AG09309 (cell line): ENCODE measurements around the gene JAGN1.

Experiments
- DNase-seq: peaks from one replicate; pipeline ENCODE4 v3.0.0-alpha.2; 2010; ENCODE audit warnings: low read depth
- H3K4me3 ChIP-seq: 2 replicates; pipeline ENCODE4 v1.5.1; 2011; ENCODE audit warnings: mild to moderate bottlenecking, low read depth, low read length, moderate library complexity; ENCODE audit not compliant: control insufficient read depth
- TF ChIP-seq, protein P1 (sequence below): IDR thresholded peaks from 2 replicates; pipeline ENCODE4 v1.5.1; 2011; ENCODE audit warnings: mild to moderate bottlenecking, low read depth, low read length, inconsistent platforms; ENCODE audit not compliant: insufficient read depth, control insufficient read depth; ENCODE audit errors: missing control alignments

JAGN1 gene

GRCh38 chr3:9911863-9912262 lies 21.5 kb downstream of the JAGN1 start:
- no peak overlapping the region for H3K4me3 ChIP-seq
- no peak for DNase-seq
- TF ChIP-seq, protein P1, sequence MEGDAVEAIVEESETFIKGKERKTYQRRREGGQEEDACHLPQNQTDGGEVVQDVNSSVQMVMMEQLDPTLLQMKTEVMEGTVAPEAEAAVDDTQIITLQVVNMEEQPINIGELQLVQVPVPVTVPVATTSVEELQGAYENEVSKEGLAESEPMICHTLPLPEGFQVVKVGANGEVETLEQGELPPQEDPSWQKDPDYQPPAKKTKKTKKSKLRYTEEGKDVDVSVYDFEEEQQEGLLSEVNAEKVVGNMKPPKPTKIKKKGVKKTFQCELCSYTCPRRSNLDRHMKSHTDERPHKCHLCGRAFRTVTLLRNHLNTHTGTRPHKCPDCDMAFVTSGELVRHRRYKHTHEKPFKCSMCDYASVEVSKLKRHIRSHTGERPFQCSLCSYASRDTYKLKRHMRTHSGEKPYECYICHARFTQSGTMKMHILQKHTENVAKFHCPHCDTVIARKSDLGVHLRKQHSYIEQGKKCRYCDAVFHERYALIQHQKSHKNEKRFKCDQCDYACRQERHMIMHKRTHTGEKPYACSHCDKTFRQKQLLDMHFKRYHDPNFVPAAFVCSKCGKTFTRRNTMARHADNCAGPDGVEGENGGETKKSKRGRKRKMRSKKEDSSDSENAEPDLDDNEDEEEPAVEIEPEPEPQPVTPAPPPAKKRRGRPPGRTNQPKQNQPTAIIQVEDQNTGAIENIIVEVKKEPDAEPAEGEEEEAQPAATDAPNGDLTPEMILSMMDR: no peak

- no peak overlapping the region for H3K4me3 ChIP-seq
- peak; percentile 53 for DNase-seq
- TF ChIP-seq, protein P1: no peak
These were observed 22.0 kb downstream of the JAGN1 start for GRCh38 chr3:9912294-9912935.

DNA sequence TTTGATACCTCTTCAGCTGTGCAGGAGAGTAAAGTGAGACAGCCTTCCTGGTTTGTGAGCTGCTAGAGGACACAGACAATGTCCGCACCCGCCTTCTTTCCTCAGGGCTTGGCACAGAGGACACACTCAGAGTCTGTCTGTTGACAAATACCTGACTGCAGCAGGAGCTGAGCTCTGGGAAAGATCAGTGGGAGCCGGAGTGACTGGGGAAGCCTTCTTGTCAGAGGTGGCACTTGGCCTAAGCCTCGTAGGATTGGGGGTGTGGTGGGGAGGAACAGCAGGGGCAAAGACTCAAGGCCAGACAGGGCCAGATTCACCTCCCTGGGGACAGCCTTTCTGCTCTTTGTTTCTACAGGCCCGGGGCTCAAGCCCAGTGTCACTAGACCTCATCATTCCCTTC lies 23.2 kb downstream of the JAGN1 start:
- H3K4me3 ChIP-seq: no peak overlapping the region
- TF ChIP-seq, protein P1: no peak
- no peak for DNase-seq

DNA sequence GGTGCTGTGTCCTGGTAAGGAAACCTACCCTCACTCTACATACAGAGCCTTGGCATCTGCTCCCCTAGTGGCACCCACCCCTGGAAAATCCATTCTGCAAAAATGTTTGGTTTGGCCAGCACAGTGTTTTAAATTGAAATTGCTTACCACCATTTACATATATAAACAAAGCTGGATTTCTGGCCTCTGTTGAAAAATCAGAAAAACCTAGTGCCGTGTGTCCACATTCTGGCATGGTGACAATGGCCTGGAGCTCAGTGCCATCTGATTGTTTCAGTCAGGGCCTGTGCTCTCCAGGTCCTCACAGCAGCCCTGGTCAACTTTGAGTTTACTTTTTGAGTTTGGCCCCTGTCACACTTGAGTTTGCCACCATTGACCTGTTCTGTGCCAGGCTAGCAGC lies 23.6 kb downstream of the JAGN1 start:
- DNase-seq: no peak
- TF ChIP-seq, protein P1: no peak

GRCh38 chr3:9914559-9915253 lies 24.3 kb downstream of the JAGN1 start:
- no peak for DNase-seq
- H3K4me3 ChIP-seq: peak overlapping the region; percentile 16
- TF ChIP-seq, protein P1: no peak

More for the DNA sequence above, 23.6 kb downstream of the JAGN1 start:
- H3K4me3 ChIP-seq: no peak overlapping the region

GRCh38 chr3:9915254-9916141 lies 25.1 kb downstream of the JAGN1 start:
- TF ChIP-seq, protein P1: peak; percentile 47
- DNase-seq: no peak
- peak overlapping the region; percentile 52 for H3K4me3 ChIP-seq
